NT2/D1 (cell line): ENCODE results near the gene KCNK5.

ENCODE experiments used
- DNase-seq: peaks from one replicate; pipeline ENCODE4 v3.0.0-alpha.2; 2011; ENCODE audit warnings: low read depth, low spot score
- H3K27me3 ChIP-seq: 2 replicates; pipeline ENCODE4 v1.6.0; 2011; ENCODE audit warnings: mild to moderate bottlenecking; ENCODE audit not compliant: insufficient read length, insufficient read depth
- H3K36me3 ChIP-seq: 2 replicates; pipeline ENCODE4 v1.6.1; 2011; ENCODE audit warnings: mild to moderate bottlenecking, low read length, mixed read lengths; ENCODE audit not compliant: insufficient read depth, insufficient read length
- H3K4me1 ChIP-seq: 2 replicates; pipeline ENCODE4 v1.5.1; 2011; ENCODE audit not compliant: insufficient read depth, insufficient read length
- H3K4me3 ChIP-seq: 2 replicates; pipeline ENCODE4 v1.5.1; 2011; ENCODE audit warnings: low read depth; ENCODE audit not compliant: insufficient read length
- H3K9ac ChIP-seq: 2 replicates; pipeline ENCODE4 v1.6.0; 2011; ENCODE audit warnings: low read depth; ENCODE audit not compliant: insufficient read length
- H3K9me3 ChIP-seq: 2 replicates; pipeline ENCODE4 v1.5.1; 2011; ENCODE audit warnings: mild to moderate bottlenecking, low read length; ENCODE audit not compliant: insufficient read depth
- SUZ12 ChIP-seq: IDR thresholded peaks from 2 replicates; pipeline ENCODE4 v1.6.1; 2011; ENCODE audit not compliant: insufficient read length, insufficient read depth; ENCODE audit errors: extremely low read depth
- YY1 ChIP-seq: IDR thresholded peaks from 2 replicates; pipeline ENCODE4 v1.6.1; 2011; ENCODE audit not compliant: insufficient read length, insufficient read depth
- ZNF274 ChIP-seq: IDR thresholded peaks from 2 replicates; pipeline ENCODE4 v1.6.1; 2011; ENCODE audit warnings: mild to moderate bottlenecking, low read depth, low read length

KCNK5 gene

DNA sequence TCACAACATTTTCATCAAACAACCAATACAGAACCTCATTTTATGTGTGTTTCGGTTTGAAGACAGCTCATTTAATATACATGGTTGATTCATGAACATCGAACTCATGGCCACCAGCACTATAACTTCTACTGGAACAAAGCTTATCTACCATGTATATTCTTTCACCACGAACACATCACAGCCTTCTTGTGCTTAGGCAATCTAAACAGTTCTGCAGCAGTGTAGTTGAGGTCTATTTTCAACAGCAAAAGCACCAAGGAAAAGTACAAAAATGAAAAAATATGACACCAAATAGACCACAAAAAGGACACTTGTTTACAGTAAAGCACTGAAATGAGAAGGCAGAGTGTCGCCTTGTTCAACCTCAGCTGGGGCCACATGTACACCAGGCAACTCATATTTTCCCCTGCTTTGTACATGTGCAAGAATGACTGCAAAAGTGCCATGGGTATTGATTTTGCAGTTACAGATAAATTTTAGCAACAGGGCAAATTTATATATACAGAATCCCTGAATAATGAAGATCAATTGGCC is 25.8 kb upstream of the KCNK5 start:
- no peak overlapping the region for H3K9ac ChIP-seq
- no peak overlapping the region for H3K4me3 ChIP-seq
- no peaks in the 10 kb centered on the region for H3K36me3 ChIP-seq
- H3K9me3 ChIP-seq: peaks cover 6% of the 10 kb centered on the region
- TF ChIP-seq ZNF274 (no peak), SUZ12 (no peak)
- H3K27me3 ChIP-seq: no peaks in the 10 kb centered on the region
- DNase-seq: no peak
- no peaks in the 10 kb centered on the region for H3K4me1 ChIP-seq

GRCh38 chr6:39251406-39251805 is 22.1 kb upstream of the KCNK5 start:
- Histone ChIP-seq H3K4me1 (no peaks in the 10 kb centered on the region), H3K9ac (no peak overlapping the region), H3K9me3 (peaks cover 6% of the 10 kb centered on the region), H3K36me3 (no peaks in the 10 kb centered on the region), H3K27me3 (no peaks in the 10 kb centered on the region), H3K4me3 (no peak overlapping the region)
- TF ChIP-seq YY1 (no peak), ZNF274 (no peak), SUZ12 (no peak)
- no peak for DNase-seq

DNA sequence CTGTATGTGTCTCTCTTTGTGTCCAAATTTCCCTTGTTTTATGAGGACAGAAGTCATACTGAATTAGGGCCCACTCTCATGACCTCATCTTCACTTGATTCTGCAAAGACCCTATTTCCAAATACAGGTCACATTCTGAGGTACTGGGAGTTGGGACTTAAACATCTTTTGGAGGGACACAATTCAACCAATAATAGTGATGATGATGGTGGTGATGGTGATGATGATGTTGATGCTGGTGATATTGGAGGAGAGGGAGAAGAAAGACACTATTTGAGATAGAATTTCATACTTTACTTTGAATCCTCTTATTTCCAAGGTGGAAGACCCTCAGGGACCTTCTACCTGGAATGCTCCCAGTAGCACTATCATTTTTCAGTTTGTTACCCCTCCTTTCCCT is 21.2 kb upstream of the KCNK5 start:
- Histone ChIP-seq H3K4me1 (no peaks in the 10 kb centered on the region), H3K9ac (no peak overlapping the region), H3K9me3 (peaks cover 6% of the 10 kb centered on the region), H3K36me3 (no peaks in the 10 kb centered on the region), H3K4me3 (no peak overlapping the region), H3K27me3 (no peaks in the 10 kb centered on the region)
- no peak for TF ChIP-seq SUZ12
- no peak for TF ChIP-seq ZNF274
- TF ChIP-seq YY1: no peak
- no peak for DNase-seq

GRCh38 chr6:39249278-39249677 is 20.0 kb upstream of the KCNK5 start:
- no peak for DNase-seq
- Histone ChIP-seq H3K4me1 (no peaks in the 10 kb centered on the region), H3K36me3 (no peaks in the 10 kb centered on the region), H3K4me3 (no peak overlapping the region), H3K27me3 (no peaks in the 10 kb centered on the region), H3K9me3 (no peaks in the 10 kb centered on the region), H3K9ac (no peak overlapping the region)
- TF ChIP-seq ZNF274 (no peak), YY1 (no peak), SUZ12 (no peak)

GRCh38 chr6:39247667-39248194 is 18.5 kb upstream of the KCNK5 start:
- Histone ChIP-seq H3K36me3 (no peaks in the 10 kb centered on the region), H3K4me3 (no peak overlapping the region), H3K9me3 (no peaks in the 10 kb centered on the region), H3K9ac (no peak overlapping the region), H3K27me3 (no peaks in the 10 kb centered on the region), H3K4me1 (peaks cover 2% of the 10 kb centered on the region)
- no peak for TF ChIP-seq ZNF274
- no peak for TF ChIP-seq SUZ12
- TF ChIP-seq YY1: no peak
- DNase-seq: no peak

DNA sequence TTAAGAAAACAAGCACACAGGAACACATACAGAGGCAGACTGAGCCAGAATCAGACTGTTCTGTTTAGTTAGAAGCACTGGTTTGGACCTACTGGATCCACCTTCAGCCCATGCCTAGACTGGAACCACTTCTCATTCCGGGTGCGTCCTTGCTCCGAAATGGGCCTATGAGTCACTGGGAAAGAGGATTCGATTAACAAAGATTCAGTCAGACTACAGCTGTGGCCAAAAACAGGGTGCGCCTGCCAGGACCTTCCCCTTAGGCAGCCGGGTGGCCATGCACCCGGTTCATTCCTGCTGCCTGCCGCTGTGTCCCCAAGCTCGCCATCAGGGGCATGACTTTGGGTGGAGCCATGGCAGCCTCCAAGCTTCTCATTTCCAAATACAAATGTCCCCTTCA is 14.5 kb upstream of the KCNK5 start:
- H3K27me3 ChIP-seq: no peaks in the 10 kb centered on the region
- TF ChIP-seq YY1: no peak
- TF ChIP-seq SUZ12: no peak
- no peak for TF ChIP-seq ZNF274
- H3K36me3 ChIP-seq: no peaks in the 10 kb centered on the region
- no peak overlapping the region for H3K4me3 ChIP-seq
- H3K4me1 ChIP-seq: peaks cover 5% of the 10 kb centered on the region
- H3K9me3 ChIP-seq: no peaks in the 10 kb centered on the region
- no peak for DNase-seq
- no peak overlapping the region for H3K9ac ChIP-seq

GRCh38 chr6:39240155-39240757 is 11.0 kb upstream of the KCNK5 start:
- DNase-seq: no peak
- H3K27me3 ChIP-seq: no peaks in the 10 kb centered on the region
- H3K4me3 ChIP-seq: no peak overlapping the region
- H3K36me3 ChIP-seq: no peaks in the 10 kb centered on the region
- H3K9ac ChIP-seq: no peak overlapping the region
- TF ChIP-seq YY1 (no peak), SUZ12 (no peak), ZNF274 (no peak)
- peaks cover 5% of the 10 kb centered on the region for H3K4me1 ChIP-seq
- H3K9me3 ChIP-seq: no peaks in the 10 kb centered on the region
